Suprapubic skin (tissue), 4 donors: Measurements from ENCODE around the gene ACSM2B. TPM values are rescaled to one million over a fixed set of nuclear protein-coding genes. Genes with fewer than 3 reads are reported as not detected.
"Not testable (repeated sequence)": the region's sequence is repeated elsewhere in the genome, so short reads cannot be mapped to it uniquely, and the experiment has no call there.

ENCODE experiments used
- DNase-seq, 2 donors: peaks; one replicate each; pipeline ENCODE4 v3.0.0-alpha.2; 2019; ENCODE audit warnings: low spot score in 2 of 2
- H3K27ac ChIP-seq: fragments of 200-600 bp; sonication (generic); one replicate; pipeline ENCODE4 v1.5.1; 2019
- H3K27me3 ChIP-seq: fragments of 200-600 bp; sonication (generic); one replicate; pipeline ENCODE4 v1.5.1; 2019
- H3K36me3 ChIP-seq: fragments of 200-600 bp; sonication (generic); one replicate; pipeline ENCODE4 v1.5.1; 2019
- H3K4me1 ChIP-seq: fragments of 200-600 bp; sonication (generic); one replicate; pipeline ENCODE4 v1.5.1; 2019
- H3K4me3 ChIP-seq: fragments of 200-600 bp; sonication (generic); one replicate; pipeline ENCODE4 v1.5.1; 2019; ENCODE audit warnings: mild to moderate bottlenecking
- H3K9me3 ChIP-seq: fragments of 200-600 bp; sonication (generic); one replicate; pipeline ENCODE4 v1.5.1; 2019
- EP300 ChIP-seq: sonication (generic); formaldehyde crosslinking; IDR thresholded peaks from one replicate; pipeline ENCODE4 v1.6.1; 2017; ENCODE audit warnings: antibody characterized with exemption
- POLR2A ChIP-seq, 2 donors: fragments of 450-650 bp; IDR thresholded peaks; one replicate each; pipeline ENCODE4 v1.6.1; 2017; ENCODE audit warnings: antibody characterized with exemption in 2 of 2, mild to moderate bottlenecking in 2 of 2, moderate library complexity in 2 of 2
- POLR2AphosphoS5 ChIP-seq, 3 donors: sonication (generic); formaldehyde crosslinking; IDR thresholded peaks; one replicate each; pipeline ENCODE4 v1.6.1; 2017; ENCODE audit warnings: antibody characterized with exemption in 3 of 3
- WGBS: methylation state at CpG from one replicate; pipeline ENCODE4 v1.1.5; 2018; 5-methylcytosine and 5-hydroxymethylcytosine counted together
- total RNA-seq, 4 donors: library from RNA; depleted of rRNA; stranded (reverse); fragments of >200 nt; gene quantifications; one replicate each; pipeline ENCODE4 v1.1.0, GENCODE V29; 2016
- TF ChIP-seq, protein P1 (sequence below), 2 donors: fragments of 200-600 bp in 1 of 2; fragments of 450-650 bp in 1 of 2; sonication (generic) in 1 of 2; IDR thresholded peaks; one replicate each; pipeline ENCODE4 v1.5.1; 2016 to 2019; ENCODE audit warnings: antibody characterized with exemption in 2 of 2, mild to moderate bottlenecking in 1 of 2, moderate library complexity in 1 of 2

ACSM2B gene
- total RNA-seq, 4 donors from 2014 or later: 0.32 TPM; not detected in 3

DNA sequence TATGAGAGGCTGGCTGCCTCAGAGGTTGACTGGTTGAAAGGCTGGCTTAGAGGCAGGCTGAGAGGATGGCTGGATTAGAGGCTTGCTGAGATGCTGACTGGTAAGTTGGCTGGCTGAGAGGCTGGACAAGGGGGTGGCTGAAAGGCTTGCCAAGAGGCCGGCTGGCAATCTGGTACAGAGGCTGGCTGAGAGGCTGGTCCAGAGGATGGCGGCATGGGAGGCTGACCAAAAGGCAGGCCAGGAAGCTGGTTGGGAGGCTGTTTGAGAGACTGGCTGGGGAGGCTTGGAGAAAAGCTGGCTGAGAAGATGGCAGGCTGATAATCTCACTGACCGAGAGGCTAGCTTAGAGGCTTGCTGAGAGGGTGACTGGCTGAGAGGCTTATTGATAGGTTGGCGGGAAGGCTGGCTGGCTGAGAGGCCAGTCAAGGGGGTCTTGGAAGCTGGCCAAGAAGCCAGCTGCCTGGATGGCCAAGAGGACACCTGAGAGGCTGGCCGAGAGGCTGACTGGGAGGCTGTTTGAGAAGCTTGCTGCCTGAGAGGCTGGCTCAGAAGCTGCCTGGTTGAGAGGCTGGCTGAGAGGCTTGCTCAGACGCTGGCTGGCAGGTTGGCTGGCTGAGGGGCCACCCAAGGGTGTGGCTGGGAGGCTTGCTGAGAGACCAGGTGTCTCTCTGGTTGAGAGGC lies 34.2 kb upstream of the ACSM2B start:
- TF ChIP-seq, protein P1, sequence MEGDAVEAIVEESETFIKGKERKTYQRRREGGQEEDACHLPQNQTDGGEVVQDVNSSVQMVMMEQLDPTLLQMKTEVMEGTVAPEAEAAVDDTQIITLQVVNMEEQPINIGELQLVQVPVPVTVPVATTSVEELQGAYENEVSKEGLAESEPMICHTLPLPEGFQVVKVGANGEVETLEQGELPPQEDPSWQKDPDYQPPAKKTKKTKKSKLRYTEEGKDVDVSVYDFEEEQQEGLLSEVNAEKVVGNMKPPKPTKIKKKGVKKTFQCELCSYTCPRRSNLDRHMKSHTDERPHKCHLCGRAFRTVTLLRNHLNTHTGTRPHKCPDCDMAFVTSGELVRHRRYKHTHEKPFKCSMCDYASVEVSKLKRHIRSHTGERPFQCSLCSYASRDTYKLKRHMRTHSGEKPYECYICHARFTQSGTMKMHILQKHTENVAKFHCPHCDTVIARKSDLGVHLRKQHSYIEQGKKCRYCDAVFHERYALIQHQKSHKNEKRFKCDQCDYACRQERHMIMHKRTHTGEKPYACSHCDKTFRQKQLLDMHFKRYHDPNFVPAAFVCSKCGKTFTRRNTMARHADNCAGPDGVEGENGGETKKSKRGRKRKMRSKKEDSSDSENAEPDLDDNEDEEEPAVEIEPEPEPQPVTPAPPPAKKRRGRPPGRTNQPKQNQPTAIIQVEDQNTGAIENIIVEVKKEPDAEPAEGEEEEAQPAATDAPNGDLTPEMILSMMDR (IDR thresholded peaks at IDR 0.05): no peak
- TF ChIP-seq POLR2AphosphoS5 (IDR thresholded peaks at IDR 0.05) (no peak), POLR2A (IDR thresholded peaks at IDR 0.05) (no peak), EP300 (no peak)
- Histone ChIP-seq H3K36me3 (no peaks in the 10 kb centered on the region), H3K27ac (no peak overlapping the region), H3K4me1 (peaks cover 4% of the 10 kb centered on the region), H3K27me3 (no peaks in the 10 kb centered on the region), H3K9me3 (no peaks in the 10 kb centered on the region), H3K4me3 (no peak overlapping the region)
- 50% methylated on average over 6 of the region's 6 CpGs for WGBS
- DNase-seq: no peak

DNA sequence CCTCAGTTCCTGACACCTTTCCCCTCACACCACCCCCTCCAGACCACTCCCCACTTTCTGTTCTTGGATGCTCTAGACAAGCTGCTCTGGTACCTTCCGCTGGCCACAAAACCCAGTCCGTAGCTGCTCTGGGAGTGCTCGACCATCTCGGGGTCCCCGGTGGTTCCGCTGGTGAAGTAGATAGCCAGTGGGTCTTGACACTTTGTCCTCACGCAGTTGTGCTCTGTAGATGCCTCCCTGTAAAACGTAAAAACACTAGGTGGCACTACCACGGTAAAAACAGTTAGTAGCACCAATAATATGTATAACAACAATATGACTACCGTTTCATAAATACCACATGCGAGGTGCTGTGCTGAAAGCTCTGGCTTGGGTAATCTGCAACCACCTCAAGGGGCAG lies 26.0 kb upstream of the ACSM2B start:
- not testable (repeated sequence) for H3K9me3 ChIP-seq, H3K27me3 ChIP-seq, DNase-seq, H3K36me3 ChIP-seq, H3K4me3 ChIP-seq, H3K4me1 ChIP-seq, H3K27ac ChIP-seq
- 50% methylated on average over 10 of the region's 11 CpGs for WGBS

DNA sequence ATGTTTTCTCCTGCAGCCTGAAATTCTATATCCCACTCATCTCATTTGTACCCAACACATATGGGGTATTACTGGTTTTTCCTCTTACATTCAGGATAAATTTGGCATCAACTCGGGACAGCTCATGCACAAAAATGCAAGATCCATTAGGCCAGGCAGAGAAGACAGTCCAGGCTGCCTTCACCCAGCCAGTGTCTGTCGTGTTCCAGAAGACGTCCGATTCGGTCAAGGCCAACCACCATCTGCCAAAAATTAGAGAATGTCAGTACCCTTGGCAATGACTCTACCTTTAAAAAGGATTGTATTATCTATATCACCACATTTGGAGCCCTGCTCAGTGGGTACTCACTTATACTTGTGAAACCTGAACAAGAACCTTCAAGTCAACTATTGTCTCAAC lies 23.3 kb upstream of the ACSM2B start:
- 98% methylated on average over 4 of the region's 5 CpGs for WGBS
- H3K4me1 ChIP-seq, H3K9me3 ChIP-seq, H3K36me3 ChIP-seq, H3K27ac ChIP-seq, DNase-seq, H3K4me3 ChIP-seq, H3K27me3 ChIP-seq: not testable (repeated sequence)

- no peak for TF ChIP-seq EP300
- TF ChIP-seq POLR2AphosphoS5 (IDR thresholded peaks at IDR 0.05): no peak
- TF ChIP-seq POLR2A (IDR thresholded peaks at IDR 0.05): no peak
- TF ChIP-seq, protein P1 (IDR thresholded peaks at IDR 0.05): no peak
- Histone ChIP-seq H3K9me3 (no peaks in the 10 kb centered on the region), H3K36me3 (no peaks in the 10 kb centered on the region), H3K27ac (no peak overlapping the region), H3K4me3 (no peak overlapping the region), H3K4me1 (no peaks in the 10 kb centered on the region), H3K27me3 (no peaks in the 10 kb centered on the region)
- 65% methylated on average over 5 of the region's 5 CpGs for WGBS
- no peak for DNase-seq
Measured at GRCh38 chr16:20598832-20599469, 22.8 kb upstream of the ACSM2B start.

DNA sequence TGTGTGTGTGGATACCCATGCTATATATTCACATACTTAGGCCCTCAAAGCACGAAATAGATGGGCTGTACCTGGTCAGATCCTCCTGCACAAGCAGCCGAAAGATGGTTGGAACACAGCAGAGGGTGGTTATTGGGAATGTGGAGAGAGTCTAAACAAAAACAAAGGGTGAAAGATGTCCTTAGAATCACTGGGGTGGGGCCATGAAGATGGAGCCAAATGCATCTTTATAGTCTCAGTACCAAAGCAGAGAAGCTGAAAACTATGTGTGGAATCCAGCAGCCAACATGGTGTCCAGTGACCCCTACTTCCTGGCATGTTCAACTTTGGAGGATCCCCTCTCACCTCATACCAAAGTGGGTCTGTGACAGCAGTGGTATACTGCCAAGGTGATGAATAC lies 19.5 kb upstream of the ACSM2B start:
- H3K27ac ChIP-seq, H3K9me3 ChIP-seq, H3K4me3 ChIP-seq, H3K4me1 ChIP-seq, H3K27me3 ChIP-seq, DNase-seq, H3K36me3 ChIP-seq: not testable (repeated sequence)
- WGBS: 54% methylated on average over 2 of the region's 2 CpGs

DNA sequence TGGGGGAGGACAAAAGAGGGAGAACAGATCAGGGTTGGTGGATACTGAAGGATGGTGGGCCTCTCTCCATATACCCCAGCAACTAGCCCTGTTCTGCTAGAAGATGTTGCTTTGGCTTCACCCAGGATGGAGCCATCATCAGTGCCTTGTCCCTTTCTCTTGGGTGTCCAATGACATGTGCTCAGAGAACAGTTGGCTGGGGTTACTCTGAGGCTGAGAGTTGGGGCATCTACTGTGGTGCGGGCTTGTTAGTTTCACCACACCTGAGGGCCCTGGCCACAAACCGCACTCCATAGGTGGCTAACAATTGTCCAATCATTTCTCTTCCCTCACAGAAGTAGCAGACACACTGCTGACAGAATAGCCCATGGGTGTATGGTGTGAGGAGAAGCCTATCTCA lies 18.9 kb upstream of the ACSM2B start:
- H3K4me1 ChIP-seq, H3K9me3 ChIP-seq, H3K36me3 ChIP-seq, H3K27ac ChIP-seq, H3K27me3 ChIP-seq, H3K4me3 ChIP-seq, DNase-seq: not testable (repeated sequence)
- WGBS: 93% methylated on average over 2 of the region's 2 CpGs

DNA sequence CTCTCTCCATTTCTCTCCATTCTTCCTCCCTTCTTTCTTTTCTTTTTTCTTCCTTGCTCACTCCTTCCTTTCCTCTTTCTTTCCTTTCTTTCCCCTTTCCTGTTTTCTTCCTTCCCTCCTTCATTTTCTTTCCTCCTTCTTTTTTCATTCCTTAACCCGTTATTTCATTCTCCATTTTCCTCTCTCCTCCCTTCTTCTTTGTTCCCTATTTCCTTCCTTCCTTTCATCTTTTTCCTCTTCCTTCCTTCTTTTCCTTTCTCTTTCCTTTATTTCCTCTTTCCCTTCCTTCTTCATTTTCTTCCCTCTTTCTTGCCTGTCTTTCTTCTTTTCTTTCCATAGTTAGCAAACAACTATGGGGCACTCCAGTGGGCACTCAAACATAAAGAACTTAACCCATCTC lies 16.6 kb upstream of the ACSM2B start:
- H3K27me3 ChIP-seq: not testable (repeated sequence)

GRCh38 chr16:20589486-20589885 lies 13.3 kb upstream of the ACSM2B start:
- H3K9me3 ChIP-seq, H3K36me3 ChIP-seq, H3K4me1 ChIP-seq, DNase-seq, H3K27me3 ChIP-seq, H3K27ac ChIP-seq, H3K4me3 ChIP-seq: not testable (repeated sequence)
- WGBS: 77% methylated on average over 4 of the region's 6 CpGs

More for the DNA sequence above, 16.6 kb upstream of the ACSM2B start:
- not testable (repeated sequence) for H3K4me3 ChIP-seq, H3K27ac ChIP-seq, H3K9me3 ChIP-seq, H3K36me3 ChIP-seq, DNase-seq, H3K4me1 ChIP-seq
- WGBS: 76% methylated on average over 1 of the region's 1 CpG
